HG03135 (cell line): ENCODE results near the gene PNPLA7.
"Not testable (repeated sequence)": the region's sequence is repeated elsewhere in the genome, so short reads cannot be mapped to it uniquely, and the experiment has no call there.

Source experiments
- ATAC-seq: cut with Tn5 transposase; IDR thresholded peaks from one replicate; pipeline ENCODE4 v1.9.1; 2021; ENCODE audit warnings: mild to moderate bottlenecking, moderate library complexity; ENCODE audit not compliant: unreplicated experiment

Gene PNPLA7

DNA sequence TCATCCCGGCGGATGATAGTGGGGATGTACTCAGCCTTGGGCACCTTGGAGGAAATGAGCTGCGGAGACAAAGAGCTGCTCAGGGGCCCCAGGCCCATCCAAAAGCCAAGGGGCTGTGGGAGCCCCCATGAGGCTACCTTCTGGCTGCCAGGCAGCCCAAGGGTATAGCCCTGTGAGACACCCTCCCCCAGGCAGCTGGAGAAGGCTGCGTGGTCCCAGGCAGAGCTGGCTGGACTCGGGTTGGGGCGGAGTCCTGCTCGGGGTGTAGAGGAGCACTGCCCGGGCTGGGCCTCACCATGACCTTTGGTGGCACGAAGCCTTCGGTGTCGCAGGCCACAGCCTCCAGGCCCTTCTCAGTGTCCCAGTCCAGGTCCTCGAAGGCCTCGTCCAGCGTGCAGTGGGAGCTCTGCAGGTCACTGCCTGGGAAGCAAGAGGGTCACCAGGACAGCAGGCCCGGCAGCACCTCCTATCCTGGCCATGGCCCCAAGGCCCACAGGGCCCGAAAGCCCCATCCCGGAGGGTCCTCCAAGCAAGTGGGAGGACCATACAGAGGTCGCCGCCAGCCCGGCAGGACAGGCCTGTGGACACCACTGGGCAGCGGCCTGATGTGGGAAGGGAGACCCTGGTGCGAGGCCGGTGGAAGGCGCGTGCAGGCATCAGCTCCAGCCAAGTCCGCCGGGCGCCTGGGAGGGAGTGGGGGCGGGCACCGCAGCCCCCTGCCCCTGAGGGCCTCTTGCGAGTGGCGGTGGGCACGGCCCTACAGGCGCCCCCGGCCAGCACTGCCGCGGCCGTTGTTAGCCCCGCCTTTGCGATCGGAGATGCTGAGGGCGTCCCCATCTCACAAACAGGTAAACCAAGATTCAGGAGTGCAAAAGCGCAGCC is 97.2 kb downstream of the PNPLA7 start:
- ATAC-seq, result no peak

DNA sequence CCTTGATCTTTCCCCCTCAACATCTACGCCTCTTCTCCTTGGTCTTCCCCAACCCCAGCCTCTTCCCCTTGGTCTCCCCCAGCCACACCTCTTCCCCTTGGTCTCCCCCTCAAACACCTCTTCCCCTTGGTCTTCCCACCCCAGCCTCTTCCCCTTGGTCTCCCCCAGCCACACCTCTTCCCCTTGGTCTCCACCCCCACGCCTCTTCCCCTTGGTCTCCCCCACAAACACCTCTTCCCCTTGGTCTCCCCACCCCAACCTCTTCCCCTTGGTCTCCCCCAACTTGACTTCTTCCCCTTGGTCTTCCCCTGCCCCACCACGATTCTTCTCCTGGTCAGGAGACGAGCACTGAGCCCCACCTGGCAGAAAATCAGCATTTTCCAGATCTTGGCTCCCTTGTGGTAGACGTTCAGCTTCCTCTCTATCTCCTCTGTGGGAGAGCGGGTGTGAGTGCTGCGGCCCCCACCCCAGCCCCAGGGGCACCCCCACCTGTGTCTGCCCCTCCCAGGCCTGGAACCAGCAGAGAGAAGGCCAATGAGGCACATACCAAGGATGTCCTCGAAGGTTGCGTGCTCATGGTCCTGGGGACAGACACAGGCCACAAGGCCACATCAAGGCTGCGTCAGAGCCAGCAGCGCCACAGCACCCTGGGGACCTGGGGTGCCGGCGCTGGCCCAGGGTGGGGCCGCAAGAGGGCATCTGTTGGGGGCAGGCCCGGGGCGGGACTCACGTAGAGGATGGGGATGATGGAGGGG is 98.0 kb downstream of the PNPLA7 start:
- no peak for ATAC-seq

DNA sequence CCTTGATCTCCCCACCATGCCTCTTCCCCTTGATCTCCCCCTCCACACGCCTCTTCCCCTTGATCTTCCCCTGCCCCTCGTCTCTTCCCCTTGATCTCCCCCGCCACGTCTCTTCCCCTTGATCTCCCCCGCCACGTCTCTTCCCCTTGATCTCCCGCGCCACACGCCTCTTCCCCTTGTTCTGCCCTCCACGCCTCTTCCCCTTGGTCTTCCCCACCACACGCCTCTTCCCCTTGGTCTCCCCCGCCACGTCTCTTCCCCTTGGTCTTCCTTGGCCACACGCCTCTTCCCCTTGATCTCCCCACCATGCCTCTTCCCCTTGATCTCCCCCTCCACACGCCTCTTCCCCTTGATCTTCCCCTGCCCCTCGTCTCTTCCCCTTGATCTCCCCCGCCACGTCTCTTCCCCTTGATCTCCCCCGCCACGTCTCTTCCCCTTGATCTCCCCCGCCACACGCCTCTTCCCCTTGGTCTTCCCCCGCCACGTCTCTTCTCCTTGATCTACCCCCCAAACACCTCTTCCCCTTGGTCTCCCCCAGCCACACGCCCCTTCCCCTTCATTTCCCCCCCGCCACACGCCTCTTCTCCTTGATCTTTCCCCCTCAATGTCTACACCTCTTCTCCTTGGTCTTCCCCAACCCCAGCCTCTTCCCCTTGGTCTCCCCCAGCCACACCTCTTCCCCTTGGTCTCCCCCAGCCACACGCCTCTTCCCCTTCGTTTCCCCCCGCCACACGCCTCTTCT is 98.8 kb downstream of the PNPLA7 start:
- not testable (repeated sequence) for ATAC-seq

DNA sequence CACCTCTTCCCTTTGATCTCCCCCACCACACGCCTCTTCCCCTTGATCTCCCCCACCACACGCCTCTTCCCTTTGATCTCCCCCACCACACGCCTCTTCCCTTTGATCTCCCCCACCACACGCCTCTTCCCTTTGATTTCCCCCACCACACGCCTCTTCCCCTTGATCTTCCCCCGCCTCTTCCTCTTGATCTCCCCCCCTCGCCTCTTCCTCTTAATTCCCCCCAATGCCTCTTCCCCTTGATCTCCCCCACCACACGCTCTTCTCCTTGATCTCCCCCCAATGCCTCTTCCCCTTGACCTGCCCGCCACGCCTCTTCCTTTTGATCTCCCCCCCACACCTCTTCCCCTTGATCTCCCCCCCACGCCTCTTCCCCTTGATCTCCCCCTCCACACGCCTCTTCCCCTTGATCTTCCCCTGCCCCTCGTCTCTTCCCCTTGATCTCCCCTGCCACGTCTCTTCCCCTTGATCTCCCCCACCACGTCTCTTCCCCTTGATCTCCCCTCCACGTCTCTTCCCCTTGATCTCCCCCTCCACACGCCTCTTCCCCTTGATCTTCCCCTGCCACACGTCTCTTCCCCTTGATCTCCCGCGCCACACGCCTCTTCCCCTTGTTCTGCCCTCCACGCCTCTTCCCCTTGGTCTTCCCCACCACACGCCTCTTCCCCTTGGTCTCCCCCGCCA is 99.5 kb downstream of the PNPLA7 start:
- not testable (repeated sequence) for ATAC-seq

DNA sequence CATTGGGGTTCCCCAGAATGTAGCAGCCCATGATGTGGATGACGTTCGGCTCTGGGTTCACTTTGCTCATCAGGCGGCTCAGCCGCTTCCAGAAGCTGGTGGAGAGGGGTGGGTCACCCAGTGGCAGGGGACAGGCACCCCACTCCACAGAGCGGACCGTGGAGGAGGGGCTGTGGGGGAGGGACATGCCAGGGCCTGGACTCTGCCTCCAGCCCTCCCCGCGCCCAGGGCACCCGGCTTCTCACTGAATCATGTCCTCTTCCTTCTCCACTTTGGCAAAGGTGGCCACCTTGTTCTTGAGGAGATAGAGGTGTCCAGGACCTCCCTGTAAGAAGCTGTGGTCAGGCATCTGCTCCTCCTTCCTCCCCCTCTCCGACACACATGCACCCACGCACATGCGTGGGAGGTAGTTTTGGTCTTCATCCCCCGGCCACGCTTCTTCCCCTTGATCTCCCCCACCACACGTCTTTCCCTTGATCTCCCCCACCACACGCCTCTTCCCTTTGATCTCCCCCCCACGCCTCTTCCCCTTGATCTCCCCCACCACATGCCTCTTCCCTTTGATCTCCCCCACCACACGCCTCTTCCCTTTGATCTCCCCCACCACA is 100.2 kb downstream of the PNPLA7 start:
- no peak for ATAC-seq

DNA sequence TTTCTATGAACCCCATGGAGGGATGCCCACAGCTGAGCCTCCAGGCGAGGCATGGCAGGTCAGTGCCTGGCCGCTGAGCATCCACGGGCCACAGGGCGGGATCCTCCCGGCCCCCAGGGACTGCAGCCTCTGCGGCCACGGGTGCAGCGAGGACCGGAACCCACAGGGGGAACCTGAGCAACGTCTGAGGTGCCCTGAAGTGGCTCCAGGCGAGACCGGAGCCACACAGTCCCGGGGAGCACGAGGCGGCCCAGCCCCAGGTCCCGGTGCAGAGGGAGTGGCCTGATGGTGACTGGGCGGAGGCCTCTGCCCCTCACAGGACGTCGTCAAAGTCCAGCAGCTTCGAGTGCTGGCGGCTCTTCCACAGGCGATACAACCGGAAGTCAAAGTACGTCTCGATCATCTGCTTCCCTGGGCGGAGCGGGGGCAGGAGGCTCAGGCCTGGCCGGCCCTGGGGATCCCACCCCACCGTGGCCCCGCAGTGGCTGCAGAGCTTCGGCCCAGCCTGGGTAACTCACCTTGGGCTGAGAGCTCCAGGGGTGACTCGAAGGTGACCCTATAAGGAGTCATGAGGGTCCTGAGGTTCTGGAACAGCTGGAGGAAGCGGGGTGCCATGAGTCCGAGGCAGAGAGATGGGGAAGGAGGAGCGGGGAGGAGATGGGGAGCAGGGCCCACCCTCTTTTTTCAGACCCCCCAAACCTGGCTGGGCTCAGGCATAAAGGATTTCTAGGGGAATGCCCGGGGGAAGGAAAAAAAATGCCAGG is 100.9 kb downstream of the PNPLA7 start:
- no peak for ATAC-seq

DNA sequence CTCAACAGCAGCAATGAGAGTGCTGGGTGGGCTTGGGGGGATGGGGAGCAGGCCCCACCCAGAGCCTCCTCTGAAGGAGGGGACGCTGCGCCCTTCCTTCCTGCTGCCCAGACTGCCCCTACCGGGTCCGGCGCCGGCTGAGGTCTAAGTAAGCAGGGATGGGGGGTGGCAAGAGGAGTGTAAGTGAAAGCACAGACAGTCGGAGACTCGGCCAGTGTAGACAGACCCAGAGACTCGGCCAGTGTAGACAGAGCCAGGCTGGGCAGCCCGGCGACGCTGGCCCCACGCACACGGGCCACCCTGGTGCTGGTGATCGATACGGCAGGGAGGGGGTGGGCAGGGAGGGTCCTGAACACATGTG is 101.6 kb downstream of the PNPLA7 start:
- ATAC-seq, result no peak

DNA sequence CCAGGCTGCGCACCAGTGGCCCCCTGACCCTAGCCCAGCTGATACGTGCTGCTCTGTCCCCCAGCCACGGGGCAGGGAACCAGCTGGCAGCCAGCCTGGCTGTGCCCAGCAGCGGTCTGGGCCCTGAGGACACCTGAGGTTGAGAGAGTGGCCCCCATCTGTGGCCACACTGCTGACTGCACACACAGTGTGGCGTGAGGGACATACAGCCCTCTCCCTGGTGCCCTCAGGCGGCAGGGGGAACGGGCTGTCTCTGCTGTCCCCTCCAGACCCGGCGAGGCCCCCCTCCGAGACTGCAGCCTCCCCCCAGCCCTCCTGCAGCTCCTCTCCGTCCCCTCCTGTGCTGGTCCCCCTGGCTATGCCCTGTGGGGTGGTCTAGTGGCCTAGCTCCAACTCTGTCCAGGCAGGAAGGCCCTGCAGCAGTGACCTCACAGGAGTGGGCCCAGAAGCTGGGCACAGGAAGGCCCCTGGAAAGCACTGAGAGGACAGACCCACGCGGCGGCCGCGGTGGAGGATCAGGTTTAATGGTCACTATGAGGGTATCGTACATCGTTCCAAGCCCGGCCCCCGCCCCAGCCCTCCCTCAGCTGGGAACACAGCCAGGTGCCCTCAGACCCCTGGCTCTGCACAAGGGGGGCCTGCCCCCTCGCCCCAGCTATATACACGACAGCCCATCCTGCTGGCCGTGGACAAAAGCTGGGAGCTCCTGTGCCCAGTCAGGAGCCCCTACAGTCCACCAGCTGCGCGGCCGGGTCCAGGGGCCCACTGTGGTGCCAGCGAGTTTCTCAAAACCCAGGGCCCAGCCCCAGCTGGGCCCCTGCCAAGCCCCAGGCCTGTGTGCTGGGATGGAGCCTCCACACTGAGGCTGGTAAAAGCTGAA is 102.2 kb downstream of the PNPLA7 start:
- no peak for ATAC-seq

DNA sequence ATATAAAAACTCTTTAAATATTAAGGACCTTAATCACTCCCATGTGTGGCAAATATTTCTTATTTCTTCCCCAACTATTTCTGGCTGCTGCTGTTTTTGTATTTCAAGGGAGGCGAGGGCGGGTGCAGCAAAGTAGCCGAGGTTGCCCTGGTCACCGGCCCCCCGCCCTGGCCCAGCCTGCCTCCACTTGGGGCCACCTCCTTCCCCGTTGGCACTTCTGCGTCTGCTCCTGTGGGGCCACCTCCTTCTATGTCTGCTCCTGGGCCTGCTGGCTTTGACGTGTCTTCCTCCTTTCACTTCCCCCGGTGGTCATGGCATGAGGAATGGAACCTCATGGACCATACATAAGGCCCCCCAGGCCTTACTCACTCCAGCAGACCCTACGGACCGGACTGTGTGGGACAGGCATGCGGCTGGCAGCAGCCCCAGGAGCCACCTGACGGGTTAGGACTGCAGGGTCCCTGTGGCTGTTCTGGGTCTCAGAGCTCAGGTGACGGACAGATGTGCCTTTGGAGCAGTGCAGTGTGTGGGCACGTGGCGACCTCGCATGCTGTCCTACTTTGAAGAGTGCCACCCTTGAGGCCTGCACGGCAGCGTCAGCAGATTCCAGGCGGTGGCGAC is 103.2 kb downstream of the PNPLA7 start:
- ATAC-seq, result no peak

DNA sequence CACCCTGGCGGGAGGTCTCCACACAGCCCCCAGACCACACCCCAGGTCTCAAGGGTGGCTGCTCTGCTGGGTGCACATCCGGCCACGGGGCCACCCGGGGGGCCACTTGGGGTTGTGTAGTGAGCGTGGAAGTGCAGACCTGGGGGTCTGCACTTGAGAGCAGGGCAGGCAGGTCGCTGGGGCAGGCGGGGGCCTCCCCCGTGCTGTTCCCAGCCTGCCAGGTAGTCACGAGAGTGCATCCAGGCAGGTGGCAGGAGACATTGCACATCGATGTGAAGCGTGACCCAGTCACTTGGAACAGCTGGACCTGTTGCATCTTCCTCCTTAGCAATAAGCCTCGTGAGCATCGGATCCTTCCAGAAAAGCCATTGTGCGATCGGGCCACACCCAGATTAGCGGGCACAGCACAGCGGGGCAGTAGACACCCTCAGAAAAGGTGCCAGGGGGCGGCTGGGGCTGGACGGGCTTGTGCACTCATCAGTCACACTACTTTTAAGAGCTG is 104.2 kb downstream of the PNPLA7 start:
- ATAC-seq, result no peak

DNA sequence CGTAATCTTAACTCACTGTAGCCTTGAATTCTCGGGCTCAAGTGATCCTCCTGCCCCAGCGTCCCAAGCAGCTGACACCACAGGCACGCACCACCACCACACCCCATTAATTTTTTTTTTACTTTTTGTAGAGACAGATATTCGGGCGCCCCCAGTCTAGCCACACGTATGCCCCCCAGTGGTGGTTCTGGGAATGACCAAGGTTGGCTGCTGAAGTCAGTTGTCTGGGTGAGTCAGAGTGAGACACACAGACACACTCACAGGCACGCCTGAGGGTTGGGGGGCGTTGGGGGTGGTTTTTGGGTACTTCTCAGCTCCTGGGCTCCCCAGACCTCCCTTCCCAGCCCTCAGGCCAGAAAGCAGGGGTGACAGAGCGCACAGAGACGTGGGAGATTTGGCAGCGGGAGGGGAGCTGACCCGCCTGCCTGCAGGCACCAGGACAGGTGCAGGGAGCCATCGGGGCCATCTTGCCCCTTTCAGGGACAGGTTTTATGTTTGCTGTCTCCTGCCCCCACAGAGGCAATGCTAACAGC is 104.9 kb downstream of the PNPLA7 start:
- no peak for ATAC-seq

DNA sequence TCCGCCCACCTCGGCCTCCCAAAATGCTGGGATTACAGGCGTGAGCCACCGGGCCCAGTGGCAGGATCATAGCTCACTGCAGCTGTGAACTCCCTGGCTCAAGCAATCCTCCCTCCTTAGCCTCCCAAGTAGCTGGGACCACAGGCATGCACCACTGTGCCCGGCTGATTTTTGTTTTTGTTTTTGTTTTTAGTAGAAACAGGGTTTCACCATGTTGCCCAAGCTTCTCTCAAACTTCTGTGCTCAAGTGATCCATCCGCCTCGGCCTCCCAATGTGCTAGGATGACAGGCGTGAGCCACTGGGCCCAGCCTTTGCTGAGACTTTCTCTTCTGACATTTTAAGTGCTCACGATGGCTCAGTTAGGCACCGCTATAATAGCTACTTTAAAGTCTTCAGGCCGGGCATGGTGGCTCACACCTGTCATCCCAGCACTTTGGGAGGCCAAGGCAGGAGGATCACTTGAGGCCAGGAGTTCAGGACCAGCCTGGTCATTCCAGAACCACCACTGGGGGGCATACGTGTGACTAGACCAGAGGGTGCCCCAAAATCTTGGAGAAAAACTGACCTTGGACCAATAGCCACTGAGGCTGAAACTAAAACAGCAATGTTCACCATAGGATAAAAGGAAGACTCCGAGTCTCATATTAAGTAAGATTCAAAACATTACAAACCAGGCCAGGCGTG is 106.0 kb downstream of the PNPLA7 start:
- no peak for ATAC-seq

DNA sequence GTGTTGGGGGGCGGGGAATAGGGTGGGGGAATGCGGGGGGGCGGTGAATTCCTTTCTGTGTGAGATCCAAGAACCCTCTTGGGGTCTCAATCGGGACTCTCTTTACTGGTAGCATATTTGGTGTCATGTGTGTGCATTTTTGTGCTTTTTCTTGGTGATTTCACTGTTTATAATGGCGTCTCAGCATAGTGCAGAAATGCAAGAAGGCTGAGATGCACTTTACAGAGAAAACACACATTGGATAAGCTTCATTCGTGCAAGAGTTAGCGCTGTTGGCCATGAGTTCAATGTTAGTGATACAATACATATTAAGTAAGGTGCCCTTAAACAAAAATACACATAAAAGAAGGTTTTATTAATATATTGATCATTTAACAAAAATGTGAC is 108.3 kb downstream of the PNPLA7 start:
- ATAC-seq, result no peak

DNA sequence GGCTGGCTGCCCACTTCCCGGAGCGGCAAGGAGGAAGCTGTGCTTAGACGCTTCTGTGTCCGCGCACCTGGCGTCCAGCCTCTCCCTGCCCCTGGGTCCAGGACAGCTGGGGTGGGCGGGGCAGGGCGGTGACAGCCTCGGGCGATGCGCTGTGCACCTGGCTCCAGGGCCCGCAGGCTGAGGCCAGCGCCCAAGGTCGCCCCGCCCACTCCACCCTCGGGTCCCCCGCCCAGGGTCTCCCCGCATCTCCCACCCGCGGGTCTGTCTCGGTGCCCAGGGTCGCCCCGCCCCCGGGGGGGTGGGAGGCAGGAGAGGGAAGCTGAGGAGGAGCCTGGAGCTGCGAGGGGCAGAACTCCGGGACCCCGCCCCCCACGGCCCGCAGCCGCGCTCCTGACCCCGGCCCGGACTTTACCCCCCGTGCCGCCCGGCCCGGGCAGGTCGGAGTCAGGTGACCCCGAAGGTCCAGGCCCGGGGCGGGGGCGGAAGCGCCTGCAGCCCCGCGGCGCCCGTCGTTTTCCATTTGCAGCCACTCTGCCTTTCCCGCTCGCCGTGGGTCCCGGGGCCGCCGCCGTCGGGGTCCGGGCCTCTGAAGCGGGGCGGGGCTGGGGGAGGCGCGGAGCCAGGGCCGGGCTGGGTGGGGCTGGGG is 108.8 kb downstream of the PNPLA7 start, which contains the start of gene ENTPD8:
ENTPD8 (minus strand) TSS at position 69 of the 646 bp plus-strand sequence. CDS start 3,072 bp downstream, outside the sequence.
- no peak for ATAC-seq

DNA sequence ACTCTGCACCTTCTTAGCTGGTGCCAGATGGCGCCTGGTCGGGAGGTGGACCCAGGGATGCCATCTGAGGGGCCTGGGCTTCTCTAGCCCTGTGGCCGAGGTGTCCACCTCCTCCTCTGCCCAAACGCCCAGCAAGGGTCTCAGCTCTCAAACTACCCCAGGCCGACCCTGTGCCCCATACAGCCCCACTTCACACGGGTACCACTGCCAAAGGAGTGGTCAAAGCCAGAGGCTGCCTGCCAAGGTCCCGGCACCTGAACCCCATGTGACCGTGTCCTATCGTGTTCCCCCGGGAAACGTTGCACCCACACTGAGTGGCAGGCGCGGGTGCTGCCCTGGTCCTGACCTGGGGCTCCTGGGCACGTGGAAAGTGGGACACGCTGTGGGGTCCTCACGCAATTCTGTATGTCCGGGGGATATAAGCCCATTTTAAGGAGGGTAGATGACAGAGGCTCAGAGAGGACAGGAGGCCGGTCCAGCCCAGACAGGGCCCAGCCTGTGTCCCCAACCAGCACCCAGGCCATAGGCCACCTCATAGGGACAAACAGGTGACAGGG is 111.0 kb downstream of the PNPLA7 start:
- no peak for ATAC-seq

DNA sequence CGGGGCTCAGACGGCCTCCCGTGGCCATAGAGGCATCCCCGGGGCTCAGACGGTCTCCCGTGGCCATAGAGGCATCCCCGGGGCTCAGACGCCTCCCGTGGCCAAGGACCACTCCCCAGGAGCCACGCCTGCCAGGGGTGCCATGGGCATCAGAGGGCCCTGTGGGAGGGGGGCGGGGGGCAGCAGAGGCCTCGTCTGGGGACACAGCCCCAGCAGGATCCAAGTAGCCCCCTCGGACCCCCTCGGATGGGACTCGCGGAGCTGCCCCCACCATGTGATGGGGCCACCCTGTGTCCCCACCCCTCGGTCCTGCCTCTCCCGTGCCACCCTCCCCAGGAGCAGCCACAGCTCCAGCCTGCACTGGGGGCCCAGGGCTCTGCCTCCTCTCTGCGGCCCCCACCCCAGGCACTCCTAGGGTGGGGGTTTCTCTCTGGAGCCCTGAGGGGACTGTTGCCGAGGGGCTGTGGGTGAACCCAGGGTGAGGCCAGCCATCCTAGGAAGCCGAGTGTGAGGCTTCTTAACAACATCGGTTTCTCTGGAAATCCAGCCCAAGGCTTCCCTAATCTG is 111.5 kb downstream of the PNPLA7 start:
- ATAC-seq, result no peak
